NCI-H146 (cell line): ENCODE results near the gene NABP1.

Experiments used
- DNase-seq: peaks from one replicate; lab custom pipeline; 2025; lab: John Stamatoyannopoulos, UW

NABP1 gene

DNA sequence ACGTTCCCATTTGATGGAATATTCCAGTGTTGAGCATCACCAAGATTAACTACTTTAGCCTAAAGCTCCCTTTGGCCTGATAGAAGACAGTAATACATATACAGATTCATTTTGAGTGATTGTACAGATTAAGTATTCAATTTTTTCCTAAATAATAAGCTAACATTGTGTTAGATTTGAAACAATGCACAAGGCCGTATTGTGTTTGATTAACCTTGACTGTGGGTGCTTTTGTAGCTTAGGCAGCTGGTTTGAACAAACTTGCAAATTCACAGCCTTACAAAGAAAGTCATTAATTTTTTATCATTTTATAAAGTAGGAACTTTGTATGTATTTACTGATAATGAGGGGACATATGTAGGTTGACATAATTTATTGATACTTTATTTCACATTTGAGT, 29.6 kb downstream of the NABP1 start:
- no peak for DNase-seq

DNA sequence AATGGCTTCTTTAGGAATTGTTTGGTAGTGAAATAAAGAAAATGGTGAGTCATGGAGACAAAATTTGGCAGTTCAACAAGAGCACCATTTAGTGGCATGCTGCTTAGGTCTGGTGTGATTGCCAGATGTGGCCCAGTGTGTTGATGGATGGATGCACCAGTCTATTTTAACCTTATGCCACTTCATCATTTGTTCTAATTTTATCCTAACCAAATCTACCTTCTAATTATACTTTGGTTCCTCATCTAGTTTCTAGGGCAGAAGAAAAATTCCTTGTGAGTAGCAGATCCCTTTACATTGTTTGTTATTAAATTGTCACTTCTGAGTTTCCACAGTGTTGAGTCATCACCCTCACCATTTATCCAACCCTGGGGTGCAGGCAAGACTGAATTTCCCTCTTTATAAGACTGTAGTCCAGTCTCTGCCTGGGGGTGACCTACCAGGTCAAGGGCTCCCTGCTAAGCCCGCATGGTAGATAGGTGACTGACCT, 32.5 kb downstream of the NABP1 start:
- DNase-seq, result no peak

DNA sequence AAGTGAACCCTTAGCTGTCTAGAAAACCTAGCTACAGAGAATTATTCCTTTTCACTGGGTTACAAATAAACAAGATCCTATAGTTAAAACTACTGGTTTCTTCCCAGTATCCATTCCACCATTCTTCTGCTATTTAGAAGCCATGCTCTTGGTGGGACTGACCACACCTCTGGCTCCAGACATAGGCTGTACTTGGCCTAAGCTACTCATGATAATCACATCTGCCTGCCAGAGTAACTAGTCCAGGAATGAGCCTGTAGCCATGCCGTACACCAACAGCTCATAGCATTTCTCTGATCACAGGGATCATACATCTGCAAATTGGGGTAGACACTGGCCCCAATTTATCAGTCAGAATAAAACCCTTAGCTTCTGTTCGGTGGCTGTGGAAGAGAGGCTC, 33.7 kb downstream of the NABP1 start:
- DNase-seq, result no peak

DNA sequence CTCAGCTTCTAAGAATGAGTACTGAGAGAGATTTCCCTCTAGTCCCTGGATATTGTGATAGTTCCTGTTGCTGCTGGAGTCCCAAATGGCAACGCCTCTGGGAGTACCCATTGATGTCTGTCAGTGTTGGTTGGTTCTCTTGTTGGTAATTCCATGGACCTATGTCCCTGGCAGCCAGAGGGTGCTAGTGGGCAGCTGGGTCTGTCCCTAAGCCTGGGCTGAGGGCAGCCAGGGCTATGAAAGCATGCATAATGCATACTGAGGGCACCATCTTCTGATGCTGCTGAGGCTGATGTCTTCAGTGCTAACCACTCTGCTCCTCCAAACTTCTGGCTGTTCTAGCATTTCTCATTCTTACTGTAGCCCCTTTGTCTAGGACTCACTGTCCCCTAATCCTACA, 35.9 kb downstream of the NABP1 start:
- DNase-seq, result peak; percentile 48

DNA sequence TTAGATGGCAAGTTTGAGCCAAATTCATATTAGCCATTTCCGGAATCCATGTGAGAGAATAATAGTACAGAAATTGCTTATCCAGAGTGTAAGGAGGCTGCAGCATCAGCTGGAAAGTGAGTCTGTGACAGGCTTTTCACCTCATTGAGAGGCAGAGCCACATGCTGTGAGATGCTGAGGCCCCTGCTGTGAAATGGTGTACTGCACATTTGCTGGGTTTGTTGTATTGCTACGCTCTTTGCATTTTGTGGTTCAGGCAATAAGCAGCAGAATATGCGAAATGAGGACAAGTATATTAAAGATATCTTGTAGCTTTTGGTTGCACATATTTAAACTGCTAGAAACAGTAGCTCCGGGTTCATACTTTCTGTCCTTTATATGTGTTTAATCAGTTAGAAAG, 37.0 kb downstream of the NABP1 start:
- peak; percentile 75 for DNase-seq

DNA sequence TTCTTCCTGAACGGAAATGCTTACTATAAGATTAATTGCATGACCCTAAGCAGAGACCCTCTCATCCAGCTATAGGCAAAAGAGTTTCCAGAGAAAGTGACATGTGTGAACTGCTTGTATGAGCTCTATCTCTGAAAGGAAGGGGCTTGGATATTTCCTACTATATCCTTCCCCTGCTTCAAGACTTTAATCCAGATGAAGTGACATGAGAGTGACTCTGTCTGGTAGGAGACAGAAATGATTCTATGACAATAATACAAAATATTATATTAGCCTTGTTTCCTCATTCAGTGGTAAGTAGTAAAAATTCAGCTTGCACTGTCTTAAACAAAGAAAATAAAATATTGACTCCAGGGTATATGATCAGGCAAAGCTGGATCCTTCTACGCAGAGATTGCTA, 37.5 kb downstream of the NABP1 start:
- no peak for DNase-seq

DNA sequence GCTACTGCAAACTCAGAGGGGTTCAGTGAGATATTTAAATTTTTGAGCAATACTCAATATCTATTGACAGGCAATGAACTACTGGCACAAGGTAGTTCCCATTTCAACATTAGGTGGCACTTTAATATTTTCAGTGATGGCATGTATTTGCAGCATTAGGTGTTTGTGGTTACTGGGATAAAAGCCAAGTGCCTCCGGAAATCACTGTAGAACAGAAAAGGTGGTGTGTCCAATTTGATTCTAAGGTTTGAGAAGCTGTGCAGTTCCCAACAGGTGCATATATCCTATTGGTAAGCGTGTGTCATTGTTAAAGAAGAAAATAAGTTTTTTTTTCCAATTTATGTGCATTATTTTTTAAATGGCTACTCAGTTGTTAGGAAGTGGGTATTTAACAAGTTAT, 41.3 kb downstream of the NABP1 start:
- no peak for DNase-seq

DNA sequence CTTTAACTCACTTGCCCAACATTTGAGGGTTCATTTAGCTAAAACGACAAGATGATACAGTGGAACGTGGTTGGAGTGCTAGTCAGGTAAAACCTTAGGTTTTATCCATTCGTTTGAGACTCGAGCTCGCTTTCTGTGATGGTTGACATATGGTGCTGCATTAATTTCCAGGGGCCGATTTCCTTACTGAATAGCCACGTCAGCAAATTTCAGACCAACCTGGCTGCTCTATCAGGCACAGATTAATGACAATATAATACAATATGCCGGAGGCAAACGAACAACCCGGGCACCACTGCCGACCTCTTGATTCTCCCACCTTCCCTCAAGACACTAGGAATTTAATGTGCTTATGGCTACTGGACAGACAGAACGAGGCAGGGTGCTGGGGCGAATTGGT, 42.0 kb downstream of the NABP1 start:
- DNase-seq, result no peak

DNA sequence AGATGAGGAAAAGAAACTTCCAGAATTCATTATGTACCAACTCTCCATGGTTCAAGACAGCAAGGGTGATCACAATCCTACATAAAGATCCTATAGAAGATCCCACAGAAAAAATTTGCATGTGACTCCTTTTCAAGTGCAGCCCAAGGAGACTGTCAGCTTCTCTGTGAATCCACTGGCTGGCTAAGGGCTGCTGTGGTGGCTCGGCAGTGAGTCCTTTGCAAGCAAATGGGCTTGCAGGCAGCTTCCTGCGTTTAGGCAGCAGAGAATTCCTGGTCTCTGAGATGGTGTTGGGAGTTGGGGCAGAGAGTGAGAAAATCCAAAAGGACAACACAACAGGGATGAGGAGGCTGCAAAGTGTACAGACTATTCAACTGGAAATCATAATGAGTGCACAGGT, 43.4 kb downstream of the NABP1 start:
- DNase-seq, result no peak

DNA sequence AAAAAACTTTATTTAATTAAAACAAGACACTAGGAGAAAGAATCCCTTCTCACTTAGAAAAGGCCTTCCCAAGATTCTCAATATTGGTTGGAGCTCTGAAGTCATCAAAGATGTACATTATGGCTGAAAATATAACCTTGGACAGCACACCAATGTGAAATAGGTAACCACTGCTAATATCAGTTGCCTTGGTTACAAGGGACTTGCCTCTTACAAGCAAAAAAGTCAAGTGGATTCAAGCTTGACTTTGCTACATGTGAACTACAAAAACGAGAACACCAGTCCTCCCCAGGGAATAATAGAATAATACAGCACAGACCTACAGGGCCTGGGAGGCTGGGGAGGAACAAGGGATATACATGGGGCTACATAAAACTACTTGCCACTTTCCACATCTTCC, 46.1 kb downstream of the NABP1 start:
- no peak for DNase-seq

DNA sequence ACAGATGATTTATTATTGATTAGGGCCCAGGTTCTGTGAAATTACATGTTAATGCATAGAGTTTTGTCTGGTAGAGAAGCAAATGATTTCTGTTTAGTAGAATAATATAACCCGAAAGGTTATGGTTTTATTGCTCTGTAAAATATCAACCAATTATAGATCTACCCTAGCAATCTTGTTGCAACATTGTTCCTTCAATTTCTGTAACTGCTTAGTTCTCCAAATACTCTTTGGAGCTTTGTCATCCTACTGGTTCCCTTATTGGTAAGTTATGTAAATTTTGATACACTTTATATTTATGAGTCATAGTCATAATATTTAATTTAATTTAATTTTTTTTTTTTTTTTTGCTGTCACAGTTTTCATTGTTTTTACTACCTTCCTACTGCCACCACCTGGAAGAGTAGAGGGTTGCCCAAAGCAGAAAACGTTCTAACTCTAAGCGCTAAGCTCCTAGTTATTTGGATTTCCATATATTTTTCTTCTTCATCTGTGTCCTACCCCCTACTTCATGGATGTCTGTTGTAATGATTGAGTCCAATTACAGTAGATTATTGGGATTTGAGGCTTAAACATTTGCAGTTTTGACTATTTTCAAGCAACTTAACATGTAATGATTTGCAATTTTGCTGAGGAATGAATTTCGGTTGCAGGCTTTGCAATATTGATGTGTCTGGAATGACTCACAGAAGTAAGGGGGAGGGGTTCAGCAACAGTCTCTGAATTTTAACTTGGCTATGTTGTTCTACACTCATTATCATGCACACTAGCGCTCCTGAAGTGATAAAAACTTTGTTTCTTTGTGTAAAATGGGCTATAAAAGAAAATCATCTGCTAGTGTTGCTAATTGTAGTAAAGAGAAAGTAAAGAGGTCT, 51.1 kb downstream of the NABP1 start:
- no peak for DNase-seq

DNA sequence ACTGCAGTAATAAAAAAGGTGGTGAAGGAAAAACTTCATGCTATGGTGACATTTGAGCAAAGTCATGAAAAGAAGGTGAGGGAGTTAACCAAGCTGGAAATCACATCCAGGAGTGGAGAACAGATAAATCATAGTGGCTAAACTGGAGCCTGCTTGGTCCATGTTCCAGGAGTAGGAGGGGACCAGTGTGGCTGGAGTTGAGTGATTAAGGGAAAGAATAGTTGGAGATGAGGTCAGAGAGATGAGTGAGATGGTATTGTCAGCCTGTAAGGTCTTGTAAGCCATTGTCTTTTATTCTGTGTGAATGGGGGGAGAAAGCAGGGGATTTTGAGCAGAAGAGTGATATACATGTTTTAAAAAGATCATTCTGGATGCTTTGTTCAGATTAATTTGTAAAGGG, 52.3 kb downstream of the NABP1 start:
- DNase-seq, result no peak
